IMR-90 (cell line): Measurements from ENCODE around the gene WIPF2. TPM values are rescaled to one million over a fixed set of nuclear protein-coding genes. Genes with fewer than 3 reads are reported as not detected.
A peak's percentile ranks its signal among the peaks of the same experiment; 100 is the strongest.

ENCODE experiments used
- ATAC-seq: fragments of 200-7000 bp; cut with Tn5 transposase; 2 replicates; pipeline ENCODE4 v1.9.1; 2020; ENCODE audit warnings: low read depth, mild to moderate bottlenecking, moderate library complexity
- BruUV-seq: library from RNA; stranded (reverse); fragments of 400-500 nt; replicated peaks from 2 replicates; lab custom pipeline; 2021; lab: Mats Ljungman, UMichigan
- CTCF ChIA-PET: fragments of 300-600 bp; formaldehyde crosslinking; extraction: SDS; loops from one replicate; lab custom pipeline; 2021; ENCODE audit warnings: antibody characterized with exemption; lab: Yijun Ruan, JAX
- POLR2A ChIA-PET: fragments of 300-600 bp; sonication (Branson Sonifier 250); formaldehyde crosslinking; loops from one replicate; lab custom pipeline; 2022; ENCODE audit warnings: antibody characterized with exemption; ENCODE audit not compliant: unreplicated experiment; lab: Charles Lee
- DNase-seq: peaks from one replicate; pipeline ENCODE4 v3.0.0; 2013
- H2AFZ ChIP-seq: replicated peaks from 2 replicates; pipeline ENCODE3; 2013; ENCODE audit warnings: low read length, mild to moderate bottlenecking; ENCODE audit not compliant: poor library complexity
- H2AK5ac ChIP-seq: 2 replicates; pipeline ENCODE4 v1.6.1; 2013; ENCODE audit warnings: low read depth, low read length, inconsistent platforms
- H2AK9ac ChIP-seq: replicated peaks from 2 replicates; pipeline ENCODE3; 2013; ENCODE audit warnings: mild to moderate bottlenecking, low read depth, low read length, moderate library complexity; ENCODE audit not compliant: poor library complexity
- H2BK120ac ChIP-seq: 2 replicates; pipeline ENCODE4 v1.6.1; 2013; ENCODE audit warnings: low read depth, low read length, inconsistent platforms
- H2BK15ac ChIP-seq: 3 replicates; pipeline ENCODE4 v1.6.1; 2013; ENCODE audit warnings: low read depth, low read length, inconsistent platforms
- H2BK20ac ChIP-seq: 2 replicates; pipeline ENCODE4 v1.6.1; 2013; ENCODE audit warnings: low read depth, mild to moderate bottlenecking, inconsistent platforms, low read length, moderate library complexity
- H2BK5ac ChIP-seq: 2 replicates; pipeline ENCODE4 v1.6.1; 2013; ENCODE audit warnings: mild to moderate bottlenecking, low read depth, low read length, inconsistent platforms; ENCODE audit not compliant: poor library complexity, severe bottlenecking
- H3K14ac ChIP-seq: replicated peaks from 2 replicates; pipeline ENCODE4 v1.6.1; 2013; ENCODE audit warnings: low read depth, low read length, inconsistent platforms
- H3K18ac ChIP-seq: 2 replicates; pipeline ENCODE4 v1.6.1; 2013; ENCODE audit warnings: low read depth, low read length, control low read depth
- H3K23ac ChIP-seq: 2 replicates; pipeline ENCODE4 v1.6.1; 2013; ENCODE audit warnings: low read depth, low read length, inconsistent platforms
- H3K27ac ChIP-seq: 2 replicates; pipeline ENCODE4 v1.5.1; 2013; ENCODE audit warnings: mild to moderate bottlenecking, control low read depth, low read length; ENCODE audit not compliant: insufficient read depth
- H3K27me3 ChIP-seq: 2 replicates; pipeline ENCODE4 v1.6.1; 2013; ENCODE audit warnings: low read length; ENCODE audit not compliant: control insufficient read depth, insufficient read depth
- H3K36me3 ChIP-seq: 2 replicates; pipeline ENCODE4 v1.6.1; 2013; ENCODE audit warnings: low read length, mixed read lengths; ENCODE audit not compliant: control insufficient read depth, insufficient read depth
- H3K4ac ChIP-seq: 2 replicates; pipeline ENCODE4 v1.6.1; 2013; ENCODE audit warnings: low read depth, low read length, inconsistent platforms
- H3K4me1 ChIP-seq: 2 replicates; pipeline ENCODE4 v1.6.1; 2013; ENCODE audit warnings: low read length, mixed read lengths; ENCODE audit not compliant: control insufficient read depth, insufficient read depth
- H3K4me2 ChIP-seq: 2 replicates; pipeline ENCODE4 v1.6.1; 2013; ENCODE audit warnings: low read depth, mild to moderate bottlenecking, control low read depth, low read length, moderate library complexity
- H3K4me3 ChIP-seq: 2 replicates; pipeline ENCODE4 v1.5.1; 2013; ENCODE audit warnings: low read depth, mild to moderate bottlenecking, control low read depth, low read length, moderate library complexity; ENCODE audit not compliant: insufficient read depth
- H3K56ac ChIP-seq: 2 replicates; pipeline ENCODE4 v1.6.1; 2013; ENCODE audit warnings: low read length, inconsistent platforms; ENCODE audit not compliant: insufficient read depth; ENCODE audit errors: extremely low read depth
- H3K79me1 ChIP-seq, 2 experiments: 2 replicates each; pipeline ENCODE4 v1.6.1; 2013; ENCODE audit warnings: low read length in 2 of 2, inconsistent platforms in 1 of 2, low read depth in 1 of 2
- H3K9ac ChIP-seq: 2 replicates; pipeline ENCODE4 v1.6.1; 2013; ENCODE audit warnings: low read depth, low read length, control low read depth
- H3K9me1 ChIP-seq: 2 replicates; pipeline ENCODE4 v1.6.1; 2013; ENCODE audit warnings: low read length, inconsistent platforms; ENCODE audit not compliant: insufficient read depth
- H3K9me3 ChIP-seq: 2 replicates; pipeline ENCODE4 v1.6.1; 2013; ENCODE audit warnings: low read length; ENCODE audit not compliant: control insufficient read depth, insufficient read depth
- H4K20me1 ChIP-seq: 2 replicates; pipeline ENCODE4 v1.6.1; 2013; ENCODE audit warnings: low read length, inconsistent platforms; ENCODE audit not compliant: insufficient read depth
- H4K5ac ChIP-seq: 2 replicates; pipeline ENCODE4 v1.6.1; 2013; ENCODE audit warnings: mild to moderate bottlenecking, low read depth, low read length, control low read depth
- H4K8ac ChIP-seq, 2 experiments: 2 replicates each; pipeline ENCODE4 v1.6.1; 2013; ENCODE audit warnings: low read depth in 2 of 2, low read length in 2 of 2, control low read depth in 1 of 2, inconsistent platforms in 1 of 2
- H4K91ac ChIP-seq: 2 replicates; pipeline ENCODE4 v1.6.1; 2013; ENCODE audit warnings: low read depth, low read length, inconsistent platforms; ENCODE audit not compliant: insufficient read depth
- BHLHE40 ChIP-seq: fragments of 150-350 bp; IDR thresholded peaks from 2 replicates; pipeline ENCODE4 v1.6.1; 2016; ENCODE audit warnings: mild to moderate bottlenecking, low read depth, low read length
- CEBPB ChIP-seq: IDR thresholded peaks from 2 replicates; pipeline ENCODE4 v1.6.1; 2012; ENCODE audit warnings: low read depth, low read length, improper control_type of control experiment
- CHD1 ChIP-seq: IDR thresholded peaks from 2 replicates; pipeline ENCODE4 v1.6.1; 2012; ENCODE audit warnings: low read depth, low read length, improper control_type of control experiment
- FOS ChIP-seq: fragments of 150-350 bp; IDR thresholded peaks from 2 replicates; pipeline ENCODE4 v1.6.1; 2016; ENCODE audit warnings: low read depth, low read length
- MAFK ChIP-seq: IDR thresholded peaks from 2 replicates; pipeline ENCODE4 v1.6.1; 2012; ENCODE audit warnings: low read depth, low read length, improper control_type of control experiment
- MAZ ChIP-seq: IDR thresholded peaks from 2 replicates; pipeline ENCODE4 v1.6.1; 2012; ENCODE audit warnings: low read depth, mild to moderate bottlenecking, low read length, improper control_type of control experiment, moderate library complexity, borderline replicate concordance
- MXI1 ChIP-seq: IDR thresholded peaks from 2 replicates; pipeline ENCODE4 v1.6.1; 2012; ENCODE audit warnings: low read depth, mild to moderate bottlenecking, low read length, moderate library complexity, borderline replicate concordance
- POLR2A ChIP-seq: IDR thresholded peaks from 2 replicates; pipeline ENCODE4 v1.6.1; 2012; ENCODE audit warnings: mild to moderate bottlenecking, low read depth, low read length
- RAD21 ChIP-seq: IDR thresholded peaks from 2 replicates; pipeline ENCODE4 v1.6.1; 2012; ENCODE audit warnings: low read length, improper control_type of control experiment
- RCOR1 ChIP-seq: IDR thresholded peaks from 2 replicates; pipeline ENCODE4 v1.6.1; 2012; ENCODE audit warnings: mild to moderate bottlenecking, low read length, improper control_type of control experiment; ENCODE audit not compliant: insufficient replicate concordance
- RFX5 ChIP-seq: IDR thresholded peaks from 2 replicates; pipeline ENCODE4 v1.8.0; 2012; ENCODE audit warnings: low read depth, mild to moderate bottlenecking, low read length, moderate library complexity
- WGBS, 2 experiments: methylation state at CpG; one replicate each; pipeline versions ENCODE4 v1.1.5 to v1.1.7; 2013; ENCODE audit warnings: missing lambda C conversion rate in 2 of 2; ENCODE audit not compliant: insufficient read length in 1 of 2; ENCODE audit errors: extremely low coverage in 2 of 2; 5-methylcytosine and 5-hydroxymethylcytosine counted together
- dilution Hi-C: fragments of 300-500 bp; cut with HindIII; formaldehyde crosslinking; loops from one replicate; pipeline ENCODE4 v1.14.3; 2018; ENCODE audit warnings: low sequenced_read_pairs; ENCODE audit not compliant: unreplicated experiment
- in situ Hi-C: fragments of 300-500 bp; cut with MboI; formaldehyde crosslinking; loops from 3 replicates; pipeline ENCODE4 v1.14.3; 2019; ENCODE audit warnings: low sequenced_read_pairs, inconsistent platforms, mixed read lengths
- intact Hi-C: fragments of 100-400 bp; cut with micrococcal nuclease; formaldehyde crosslinking; loops from 2 replicates; pipeline ENCODE4 v1.10.0; 2022
- polyA plus RNA-seq, 3 experiments: library from polyadenylated mRNA; depleted of rRNA; stranded (reverse); fragments of >200 nt; gene quantifications; 2 replicates each; pipeline ENCODE4 v1.2.3, GENCODE V29; 2012; ENCODE audit warnings: low replicate concordance in 1 of 3
- total RNA-seq: library from RNA; depleted of rRNA; stranded (reverse); fragments of >200 nt; gene quantifications from 2 replicates; pipeline ENCODE4 v1.2.3, GENCODE V29; 2012
- TF ChIP-seq, protein P1 (sequence below): fragments of 150-350 bp; IDR thresholded peaks from 2 replicates; pipeline ENCODE4 v1.6.1; 2016; ENCODE audit warnings: low read depth, mild to moderate bottlenecking, low read length, moderate library complexity, borderline replicate concordance
- TF ChIP-seq, protein P2 (sequence below): fragments of 150-350 bp; IDR thresholded peaks from 2 replicates; pipeline ENCODE4 v1.6.1; 2017; ENCODE audit warnings: mild to moderate bottlenecking, antibody characterized with exemption, low read length, low read depth

The WIPF2 gene
- total and polyA plus RNA-seq, 2 of the 4 experiments (the other 2 are of a cell fraction) = 2.0 to 8.9 TPM

DNA sequence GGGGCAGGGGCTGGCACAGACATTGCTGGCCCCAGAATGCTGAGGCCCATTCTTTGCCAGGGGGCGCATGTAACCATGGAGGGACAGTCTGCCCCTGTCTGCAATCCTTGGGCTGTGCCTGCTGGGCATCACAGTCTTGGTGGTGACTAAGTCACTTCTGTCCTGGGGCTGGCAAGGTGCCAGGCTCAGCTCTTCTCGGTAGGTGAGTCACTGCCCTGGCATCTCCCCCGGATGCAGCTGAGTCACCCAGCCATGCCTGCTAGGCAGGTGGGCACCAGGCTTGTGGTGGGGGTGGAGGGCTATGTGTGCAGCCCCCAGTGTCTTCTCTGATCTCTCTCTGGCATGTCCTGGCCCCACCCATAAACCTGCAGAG is 95.5 kb downstream of the WIPF2 start (continued):
- TF ChIP-seq MAZ (peak; percentile 43; the same call in 1 of the 2 replicates), CEBPB (0 out of 2 replicates have a peak, but pooled peaks have one; percentile 26), RFX5 (no peak)
- TF ChIP-seq, protein P1, sequence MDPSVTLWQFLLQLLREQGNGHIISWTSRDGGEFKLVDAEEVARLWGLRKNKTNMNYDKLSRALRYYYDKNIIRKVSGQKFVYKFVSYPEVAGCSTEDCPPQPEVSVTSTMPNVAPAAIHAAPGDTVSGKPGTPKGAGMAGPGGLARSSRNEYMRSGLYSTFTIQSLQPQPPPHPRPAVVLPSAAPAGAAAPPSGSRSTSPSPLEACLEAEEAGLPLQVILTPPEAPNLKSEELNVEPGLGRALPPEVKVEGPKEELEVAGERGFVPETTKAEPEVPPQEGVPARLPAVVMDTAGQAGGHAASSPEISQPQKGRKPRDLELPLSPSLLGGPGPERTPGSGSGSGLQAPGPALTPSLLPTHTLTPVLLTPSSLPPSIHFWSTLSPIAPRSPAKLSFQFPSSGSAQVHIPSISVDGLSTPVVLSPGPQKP = no peak

DNA sequence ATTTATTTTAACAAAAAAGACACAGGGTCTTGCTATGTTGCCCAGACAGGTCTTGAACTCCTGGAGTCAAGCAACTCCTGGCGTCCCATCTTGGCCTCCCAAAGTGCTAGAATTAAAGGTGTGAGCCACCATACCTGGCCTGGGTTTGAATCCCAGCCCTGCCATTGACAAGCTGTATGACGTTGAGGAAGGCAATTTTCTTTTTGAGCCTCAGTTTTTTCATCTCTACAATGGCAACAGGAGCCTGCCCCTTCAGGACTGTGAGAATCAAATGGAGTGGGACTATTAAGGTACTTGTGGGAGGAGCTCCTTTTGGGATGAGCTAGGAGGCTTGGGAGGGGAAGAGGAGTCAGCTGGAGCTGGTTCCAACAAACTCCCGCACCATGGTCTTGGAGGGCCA is 96.1 kb downstream of the WIPF2 start:
- Histone ChIP-seq H3K9me3 (no peaks in the 10 kb centered on the region), H3K4me2 (no peak overlapping the region), H3K18ac (peak overlapping the region; percentile 13; the same call in 1 of the 2 replicates), H3K4me3 (no peak overlapping the region), H3K14ac (peak overlapping the region; percentile 61), H2BK5ac (peak overlapping the region; percentile 7), H3K9ac (no peak overlapping the region), H3K9me1 (peaks cover 47% of the 10 kb centered on the region), H3K4me1 (peaks cover 62% of the 10 kb centered on the region), H4K8ac (peak overlapping the region in 1 of 2 experiments; percentile 39; a peak in 2 of 4 replicates), H2BK15ac (peak overlapping the region; percentile 63; the same call in 2 of the 3 replicates), H3K36me3 (no peaks in the 10 kb centered on the region), H2AK9ac (peak overlapping the region; percentile 45), H2AFZ (no peak overlapping the region), H4K20me1 (peaks cover 16% of the 10 kb centered on the region; the same call in 1 of the 2 replicates), H2BK20ac (peak overlapping the region; percentile 81), H3K23ac (0 out of 2 replicates have a peak overlapping the region, but pooled peaks have one; percentile 39), H4K91ac (peak overlapping the region; percentile 55; the same call in 1 of the 2 replicates), H2AK5ac (peak overlapping the region; percentile 86), H3K56ac (peak overlapping the region; percentile 3; the same call in 1 of the 2 replicates), H3K27ac (no peak overlapping the region), H4K5ac (no peak overlapping the region; the same call in 1 of the 2 replicates), H3K27me3 (no peaks in the 10 kb centered on the region), H3K4ac (peak overlapping the region; percentile 91), H3K79me1 (peaks cover 7 to 58% of the 10 kb centered on the region in 2 experiments; a peak in 3 of 4 replicates), H2BK120ac (peak overlapping the region; percentile 92)
- dilution Hi-C loops (no loop called here), in situ Hi-C loops (no loop called here), intact Hi-C loops (no loop called here)
- ChIA-PET CTCF (no interaction called here), POLR2A (no interaction called here)
- DNase-seq = no peak
- BruUV-seq = no TSS peak
- no peak for ATAC-seq
- 100% methylated on average over 1 of the region's 3 CpGs; no CpG with 5 or more reads in 1 of the 2 experiments for WGBS, 2 experiments
- TF ChIP-seq RFX5 = no peak
- no peak for TF ChIP-seq MAFK
- no peak for TF ChIP-seq RAD21
- TF ChIP-seq RCOR1 = no peak
- TF ChIP-seq MAZ = no peak
- TF ChIP-seq MXI1 = no peak
- no peak for TF ChIP-seq FOS
- TF ChIP-seq, protein P1 = no peak
- TF ChIP-seq BHLHE40 = no peak
- TF ChIP-seq POLR2A = no peak
- no peak for TF ChIP-seq CHD1
- TF ChIP-seq, protein P2, sequence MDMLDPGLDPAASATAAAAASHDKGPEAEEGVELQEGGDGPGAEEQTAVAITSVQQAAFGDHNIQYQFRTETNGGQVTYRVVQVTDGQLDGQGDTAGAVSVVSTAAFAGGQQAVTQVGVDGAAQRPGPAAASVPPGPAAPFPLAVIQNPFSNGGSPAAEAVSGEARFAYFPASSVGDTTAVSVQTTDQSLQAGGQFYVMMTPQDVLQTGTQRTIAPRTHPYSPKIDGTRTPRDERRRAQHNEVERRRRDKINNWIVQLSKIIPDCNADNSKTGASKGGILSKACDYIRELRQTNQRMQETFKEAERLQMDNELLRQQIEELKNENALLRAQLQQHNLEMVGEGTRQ = no peak
